Upper lobe of left lung (tissue), 4 donors: ENCODE measurements around the gene SLC16A1.

Source experiments
- POLR2A ChIP-seq, 4 donors: fragments of 450-650 bp; IDR thresholded peaks; one replicate each; pipeline ENCODE4 v1.5.1; 2016 to 2017; ENCODE audit warnings: antibody characterized with exemption in 4 of 4, mild to moderate bottlenecking in 2 of 4
- POLR2AphosphoS5 ChIP-seq, 2 donors: sonication (generic); formaldehyde crosslinking; IDR thresholded peaks; one replicate each; pipeline ENCODE4 v1.5.1; 2017; ENCODE audit warnings: antibody characterized with exemption in 2 of 2
- TF ChIP-seq, protein P1 (sequence below), 6 experiments: fragments of 450-650 bp in 4 of 6; fragments of 200-600 bp in 2 of 6; sonication (generic) in 2 of 6; IDR thresholded peaks; one replicate each; pipeline ENCODE4 v1.5.1; 2016 to 2019; ENCODE audit warnings: antibody characterized with exemption in 6 of 6

DNA sequence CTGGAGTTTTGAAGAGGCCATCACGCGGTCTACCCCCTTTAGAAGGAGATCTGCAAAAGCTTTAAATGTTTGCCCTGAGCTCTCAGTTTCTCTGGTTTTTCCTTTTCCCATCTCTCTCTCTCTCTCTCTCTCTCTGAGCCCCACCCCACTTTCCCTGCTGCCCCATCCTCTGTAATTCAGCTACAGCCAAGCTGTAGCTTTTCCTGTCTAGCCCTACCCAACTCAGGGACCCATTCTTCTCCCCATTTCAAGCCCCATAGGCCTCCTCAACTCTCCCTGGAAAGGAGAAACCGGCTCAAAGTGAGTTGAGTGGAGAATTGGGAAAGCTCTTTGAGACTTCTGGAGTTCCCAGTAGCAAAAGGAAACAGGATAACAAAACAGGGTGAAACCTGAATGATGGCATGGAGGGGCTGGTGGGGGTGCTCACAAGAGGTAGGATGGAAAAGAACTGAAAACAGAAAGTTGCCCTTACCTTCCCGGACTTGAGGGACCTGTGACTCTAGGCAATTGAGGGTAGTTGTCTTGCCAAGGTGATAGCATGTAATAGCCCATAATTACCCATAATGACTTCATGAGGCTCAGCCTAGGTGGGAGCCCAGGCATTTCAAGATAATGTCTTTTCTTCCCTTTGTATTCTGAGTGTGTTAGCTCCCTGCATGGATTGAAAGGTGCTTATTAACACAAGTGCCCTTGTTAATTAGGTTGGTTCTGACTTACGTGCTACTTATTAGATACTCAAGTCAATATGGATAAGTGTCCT, 84.9 kb downstream of the SLC16A1 start:
- TF ChIP-seq, protein P1, sequence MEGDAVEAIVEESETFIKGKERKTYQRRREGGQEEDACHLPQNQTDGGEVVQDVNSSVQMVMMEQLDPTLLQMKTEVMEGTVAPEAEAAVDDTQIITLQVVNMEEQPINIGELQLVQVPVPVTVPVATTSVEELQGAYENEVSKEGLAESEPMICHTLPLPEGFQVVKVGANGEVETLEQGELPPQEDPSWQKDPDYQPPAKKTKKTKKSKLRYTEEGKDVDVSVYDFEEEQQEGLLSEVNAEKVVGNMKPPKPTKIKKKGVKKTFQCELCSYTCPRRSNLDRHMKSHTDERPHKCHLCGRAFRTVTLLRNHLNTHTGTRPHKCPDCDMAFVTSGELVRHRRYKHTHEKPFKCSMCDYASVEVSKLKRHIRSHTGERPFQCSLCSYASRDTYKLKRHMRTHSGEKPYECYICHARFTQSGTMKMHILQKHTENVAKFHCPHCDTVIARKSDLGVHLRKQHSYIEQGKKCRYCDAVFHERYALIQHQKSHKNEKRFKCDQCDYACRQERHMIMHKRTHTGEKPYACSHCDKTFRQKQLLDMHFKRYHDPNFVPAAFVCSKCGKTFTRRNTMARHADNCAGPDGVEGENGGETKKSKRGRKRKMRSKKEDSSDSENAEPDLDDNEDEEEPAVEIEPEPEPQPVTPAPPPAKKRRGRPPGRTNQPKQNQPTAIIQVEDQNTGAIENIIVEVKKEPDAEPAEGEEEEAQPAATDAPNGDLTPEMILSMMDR (IDR thresholded peaks at IDR 0.05): no peak
- no peak for TF ChIP-seq POLR2A (IDR thresholded peaks at IDR 0.05)
- no peak for TF ChIP-seq POLR2AphosphoS5 (IDR thresholded peaks at IDR 0.05)
